Measurements from ENCODE around the gene TMED8.

- TF ChIP-seq ZNF140 (tag by site-specific recombination; IDR thresholded peaks at IDR 0.05) (no peak), KLF1 (tag by site-specific recombination; IDR thresholded peaks at IDR 0.05) (no peak), PBX3 (CRISPR knock-in tag; IDR thresholded peaks at IDR 0.05) (no peak), ZNF639 (tag by site-specific recombination; IDR thresholded peaks at IDR 0.05) (no peak), ZNF239 (tag by site-specific recombination; IDR thresholded peaks at IDR 0.05) (no peak), ZNF629 (tag by site-specific recombination; IDR thresholded peaks at IDR 0.05) (no peak), KLF10 (tag by site-specific recombination; IDR thresholded peaks at IDR 0.05) (no peak), ZBTB48 (tag by site-specific recombination; IDR thresholded peaks at IDR 0.05) (no peak), ZNF211 (tag by site-specific recombination; IDR thresholded peaks at IDR 0.05; ENCODE audit: low read depth) (no peak), ZBTB17 (tag by site-specific recombination; IDR thresholded peaks at IDR 0.05) (no peak)
- TF ChIP-seq, protein P1, sequence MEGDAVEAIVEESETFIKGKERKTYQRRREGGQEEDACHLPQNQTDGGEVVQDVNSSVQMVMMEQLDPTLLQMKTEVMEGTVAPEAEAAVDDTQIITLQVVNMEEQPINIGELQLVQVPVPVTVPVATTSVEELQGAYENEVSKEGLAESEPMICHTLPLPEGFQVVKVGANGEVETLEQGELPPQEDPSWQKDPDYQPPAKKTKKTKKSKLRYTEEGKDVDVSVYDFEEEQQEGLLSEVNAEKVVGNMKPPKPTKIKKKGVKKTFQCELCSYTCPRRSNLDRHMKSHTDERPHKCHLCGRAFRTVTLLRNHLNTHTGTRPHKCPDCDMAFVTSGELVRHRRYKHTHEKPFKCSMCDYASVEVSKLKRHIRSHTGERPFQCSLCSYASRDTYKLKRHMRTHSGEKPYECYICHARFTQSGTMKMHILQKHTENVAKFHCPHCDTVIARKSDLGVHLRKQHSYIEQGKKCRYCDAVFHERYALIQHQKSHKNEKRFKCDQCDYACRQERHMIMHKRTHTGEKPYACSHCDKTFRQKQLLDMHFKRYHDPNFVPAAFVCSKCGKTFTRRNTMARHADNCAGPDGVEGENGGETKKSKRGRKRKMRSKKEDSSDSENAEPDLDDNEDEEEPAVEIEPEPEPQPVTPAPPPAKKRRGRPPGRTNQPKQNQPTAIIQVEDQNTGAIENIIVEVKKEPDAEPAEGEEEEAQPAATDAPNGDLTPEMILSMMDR (tag by site-specific recombination; IDR thresholded peaks at IDR 0.05), result no peak
- TF ChIP-seq, protein P2, sequence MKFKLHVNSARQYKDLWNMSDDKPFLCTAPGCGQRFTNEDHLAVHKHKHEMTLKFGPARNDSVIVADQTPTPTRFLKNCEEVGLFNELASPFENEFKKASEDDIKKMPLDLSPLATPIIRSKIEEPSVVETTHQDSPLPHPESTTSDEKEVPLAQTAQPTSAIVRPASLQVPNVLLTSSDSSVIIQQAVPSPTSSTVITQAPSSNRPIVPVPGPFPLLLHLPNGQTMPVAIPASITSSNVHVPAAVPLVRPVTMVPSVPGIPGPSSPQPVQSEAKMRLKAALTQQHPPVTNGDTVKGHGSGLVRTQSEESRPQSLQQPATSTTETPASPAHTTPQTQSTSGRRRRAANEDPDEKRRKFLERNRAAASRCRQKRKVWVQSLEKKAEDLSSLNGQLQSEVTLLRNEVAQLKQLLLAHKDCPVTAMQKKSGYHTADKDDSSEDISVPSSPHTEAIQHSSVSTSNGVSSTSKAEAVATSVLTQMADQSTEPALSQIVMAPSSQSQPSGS (tag by site-specific recombination; IDR thresholded peaks at IDR 0.05; ENCODE audit: low read depth), result no peak
Measured at GRCh38 chr14:77299771-77300170, 77.1 kb downstream of the TMED8 start.
